Stimulated activated CD8-positive, alpha-beta memory T cell treated with anti-CD3 and anti-CD28 coated beads, Interleukin-15, amount 100 ng/mL, for 4 hours (primary cell): ENCODE results near the gene SMURF2.
"Not testable (repeated sequence)": the region's sequence is repeated elsewhere in the genome, so short reads cannot be mapped to it uniquely, and the experiment has no call there.

ENCODE experiments used
- DNase-seq, 2 donors: peaks; one replicate each; pipeline ENCODE4 v3.0.0-alpha.2; 2020; ENCODE audit warnings: low read depth in 2 of 2

Gene SMURF2

DNA sequence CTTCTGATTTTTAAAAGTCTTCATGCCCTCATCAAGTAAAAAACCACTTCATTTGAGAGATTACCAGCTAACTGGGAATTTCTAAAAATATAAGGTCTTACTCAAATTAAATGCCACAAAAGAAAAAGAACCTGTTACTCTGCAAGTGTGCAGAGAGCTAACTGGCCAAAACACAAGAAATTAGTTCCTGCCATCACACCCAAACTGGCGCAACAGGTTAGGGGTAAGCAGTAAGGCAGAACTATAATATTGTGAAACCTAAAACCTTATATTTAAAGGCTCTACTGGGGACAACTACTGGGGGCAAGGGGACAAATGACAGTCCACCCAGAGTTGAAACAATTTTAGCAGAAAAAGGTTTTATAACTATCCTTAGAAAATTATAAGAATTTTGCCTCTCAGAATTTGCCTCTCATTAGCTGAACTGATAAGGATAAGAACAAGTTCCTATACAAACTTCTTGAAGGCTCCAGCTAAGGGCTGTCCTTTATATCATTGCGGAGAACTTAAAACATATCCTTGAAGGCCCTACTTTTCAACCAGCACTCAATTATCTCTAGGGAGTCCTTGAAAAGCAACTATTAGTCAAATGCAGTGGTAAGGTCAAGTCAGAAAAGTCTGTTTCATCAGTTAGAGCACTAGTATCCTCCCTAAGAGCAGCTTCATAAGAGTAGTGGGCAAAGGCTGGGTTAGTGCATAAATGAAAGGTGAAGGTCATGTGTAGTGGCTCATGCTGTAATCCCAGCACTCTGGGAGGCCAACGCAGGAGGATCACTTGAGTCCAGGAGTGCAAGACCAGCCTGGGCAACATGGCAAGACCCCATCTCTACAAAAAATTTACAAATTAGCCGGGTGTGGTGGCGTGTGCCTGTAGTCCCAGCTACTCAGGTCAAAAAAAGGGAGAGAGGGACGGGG lies 31.5 kb downstream of the SMURF2 start:
- no peak for DNase-seq

DNA sequence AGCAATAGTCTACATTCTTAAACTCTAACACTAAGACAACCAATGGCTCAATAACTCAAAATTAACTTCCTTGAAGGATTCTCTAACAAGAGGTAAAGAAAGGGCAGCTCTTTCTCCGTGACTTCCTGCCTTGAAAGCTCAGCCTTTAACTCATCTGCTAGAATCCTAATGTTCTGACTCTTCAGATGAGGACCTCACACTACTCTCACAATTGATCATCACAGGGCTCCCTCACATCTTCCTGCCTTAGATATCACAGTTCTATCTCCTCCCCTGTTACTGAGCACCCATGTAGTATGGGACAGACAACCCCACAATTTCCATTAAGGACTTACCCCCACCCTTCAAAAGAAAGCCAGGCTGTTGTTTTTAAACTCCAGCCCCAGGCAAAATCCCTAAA lies 33.5 kb downstream of the SMURF2 start:
- no peak for DNase-seq

GRCh38 chr17:64627797-64628196 lies 34.3 kb downstream of the SMURF2 start:
- no peak for DNase-seq

DNA sequence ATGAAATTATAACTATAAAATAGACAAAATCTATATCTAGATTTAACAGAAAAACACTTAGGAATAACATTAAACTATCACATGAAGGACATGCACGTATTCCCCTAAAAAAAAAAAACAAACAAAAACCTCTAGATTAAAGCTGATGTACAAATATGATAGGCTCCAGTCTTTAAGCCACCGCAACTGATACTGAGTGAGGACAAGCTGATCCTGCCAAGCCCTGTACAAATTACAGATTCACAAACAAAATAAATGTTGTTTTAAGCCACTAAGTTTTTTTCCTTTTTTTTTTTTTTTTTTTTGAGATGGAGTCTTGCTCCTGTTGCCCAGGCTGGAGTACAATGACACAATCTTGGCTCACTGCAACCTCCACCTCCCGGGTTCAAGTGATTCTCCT lies 35.3 kb downstream of the SMURF2 start:
- no peak for DNase-seq

DNA sequence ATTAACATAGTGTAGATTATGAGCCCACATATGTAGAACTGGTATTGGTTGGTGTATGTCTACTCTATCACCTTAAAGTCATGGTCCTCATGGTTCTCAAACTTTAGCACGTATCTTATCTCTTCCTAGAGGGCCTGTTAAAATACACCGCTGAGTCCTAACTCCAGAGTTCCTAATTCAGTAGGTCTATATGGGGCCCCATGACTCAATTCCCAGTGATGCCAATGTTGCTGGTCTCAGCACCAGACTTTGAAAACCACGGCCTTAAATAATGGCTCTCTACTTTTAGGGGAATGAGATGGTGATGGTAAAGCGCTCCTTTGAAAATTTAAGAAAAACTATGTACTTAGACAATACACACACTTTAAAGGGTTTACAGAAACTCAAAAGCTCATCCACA lies 36.6 kb downstream of the SMURF2 start:
- no peak for DNase-seq

DNA sequence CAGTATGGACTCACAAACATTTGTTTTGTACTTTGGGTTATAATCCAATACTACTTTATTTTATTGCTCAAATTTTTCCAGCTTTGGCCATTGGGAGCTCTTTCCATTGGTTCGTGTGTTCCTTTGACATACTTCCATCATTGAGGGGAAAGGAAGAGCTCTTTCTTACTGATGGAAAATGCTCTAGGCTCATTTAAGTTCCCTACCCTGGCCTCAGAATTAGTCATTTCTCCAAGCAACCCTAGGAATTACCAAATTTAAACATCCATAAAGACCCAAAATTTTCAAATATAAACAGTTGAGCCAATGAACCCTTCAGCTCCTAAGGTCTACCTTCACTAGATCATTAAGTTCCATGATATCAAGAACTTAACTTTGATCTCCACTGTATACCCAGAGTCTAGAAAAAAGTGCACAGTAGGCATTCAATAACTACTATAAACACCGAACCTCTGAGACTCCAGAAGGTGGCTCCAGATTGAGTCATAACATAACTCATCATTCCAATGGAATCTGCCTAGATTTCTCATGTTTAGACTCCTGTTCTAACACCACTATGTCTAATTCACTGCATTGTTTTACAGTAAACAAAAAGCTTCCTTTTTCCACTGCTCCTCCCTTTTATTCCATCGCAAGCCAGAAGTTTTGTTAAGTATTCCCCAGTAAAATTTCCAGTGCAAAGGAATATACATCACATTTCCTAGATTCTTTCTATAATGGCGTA lies 39.0 kb downstream of the SMURF2 start:
- no peak for DNase-seq

- no peak for DNase-seq
Measured at GRCh38 chr17:64621772-64622171, 40.3 kb downstream of the SMURF2 start.

DNA sequence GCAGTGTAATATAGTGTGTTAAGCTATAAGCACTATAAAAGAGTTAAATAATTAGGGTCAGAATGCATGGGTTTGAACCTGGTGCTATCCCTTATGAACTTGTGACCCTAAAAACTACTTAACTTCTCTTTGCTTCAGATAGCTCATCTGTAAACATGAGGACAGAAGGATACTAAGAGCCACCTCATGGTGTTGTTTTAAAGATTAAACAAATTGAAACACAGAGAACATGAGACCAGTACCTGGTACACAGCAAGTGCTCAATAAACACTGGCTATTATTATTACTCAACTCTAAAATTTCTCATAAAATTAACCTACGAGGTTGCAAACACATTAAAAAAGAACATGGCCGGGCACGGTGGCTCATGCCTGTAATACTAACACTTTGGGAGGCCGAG lies 43.3 kb downstream of the SMURF2 start:
- no peak for DNase-seq

DNA sequence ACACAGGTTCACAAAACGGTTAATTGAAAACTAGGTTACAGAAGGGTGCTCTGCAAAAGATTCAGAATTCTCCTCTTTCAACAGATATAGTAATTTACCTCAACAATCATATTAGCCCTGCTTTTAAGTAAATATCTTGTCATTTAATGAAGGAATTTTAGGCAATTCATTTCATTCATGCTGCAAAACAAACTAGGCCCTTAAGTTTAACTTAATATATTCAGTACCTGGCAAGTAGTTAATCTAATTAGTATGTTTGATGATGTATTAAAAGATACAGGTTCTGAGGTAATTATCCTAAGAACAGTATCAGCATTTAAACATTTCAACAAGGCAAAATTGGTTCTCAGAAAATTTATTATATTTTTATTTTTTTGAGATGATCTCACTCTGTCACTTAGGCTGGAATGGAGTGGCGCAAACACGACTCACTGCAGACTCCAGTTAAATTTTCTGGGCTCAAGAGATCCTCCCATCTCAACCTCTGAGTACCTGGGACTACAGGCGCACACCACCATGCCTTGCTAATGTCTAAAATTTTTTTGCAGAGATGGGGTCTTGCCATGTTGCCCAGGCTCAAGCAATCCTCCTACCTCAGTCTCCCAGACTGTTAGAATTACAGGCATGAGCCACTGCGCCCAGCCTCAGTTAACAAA lies 44.9 kb downstream of the SMURF2 start:
- DNase-seq, result no peak

DNA sequence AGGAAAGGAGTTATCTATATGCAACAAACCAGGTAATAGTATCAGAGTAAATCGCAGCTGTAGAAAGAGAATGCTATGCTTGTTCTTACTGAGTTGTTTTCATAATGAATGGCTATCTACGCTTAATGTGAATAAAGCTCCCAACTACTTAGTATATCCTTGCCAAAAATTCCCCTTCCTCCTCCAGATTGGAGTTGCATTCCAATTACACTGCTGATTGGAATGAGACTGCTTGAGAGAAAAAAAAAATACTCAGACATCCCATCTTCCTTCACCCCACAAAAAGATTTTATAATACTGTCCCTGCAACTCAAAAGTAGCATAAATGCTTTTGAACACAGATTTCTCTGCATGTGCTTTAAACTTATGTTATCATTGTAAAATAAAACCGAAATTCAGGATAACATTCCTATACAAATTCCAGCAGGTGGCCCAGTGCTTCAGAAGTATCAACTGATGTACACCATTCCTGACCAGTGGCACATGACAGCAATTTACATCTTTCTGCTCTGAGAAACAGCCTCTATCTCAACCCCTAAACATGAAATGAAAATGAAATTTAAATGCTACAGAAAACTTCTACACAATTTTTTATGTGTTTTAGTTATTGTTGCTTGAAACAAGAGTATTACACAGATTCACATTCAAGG lies 47.0 kb downstream of the SMURF2 start:
- DNase-seq, result no peak

DNA sequence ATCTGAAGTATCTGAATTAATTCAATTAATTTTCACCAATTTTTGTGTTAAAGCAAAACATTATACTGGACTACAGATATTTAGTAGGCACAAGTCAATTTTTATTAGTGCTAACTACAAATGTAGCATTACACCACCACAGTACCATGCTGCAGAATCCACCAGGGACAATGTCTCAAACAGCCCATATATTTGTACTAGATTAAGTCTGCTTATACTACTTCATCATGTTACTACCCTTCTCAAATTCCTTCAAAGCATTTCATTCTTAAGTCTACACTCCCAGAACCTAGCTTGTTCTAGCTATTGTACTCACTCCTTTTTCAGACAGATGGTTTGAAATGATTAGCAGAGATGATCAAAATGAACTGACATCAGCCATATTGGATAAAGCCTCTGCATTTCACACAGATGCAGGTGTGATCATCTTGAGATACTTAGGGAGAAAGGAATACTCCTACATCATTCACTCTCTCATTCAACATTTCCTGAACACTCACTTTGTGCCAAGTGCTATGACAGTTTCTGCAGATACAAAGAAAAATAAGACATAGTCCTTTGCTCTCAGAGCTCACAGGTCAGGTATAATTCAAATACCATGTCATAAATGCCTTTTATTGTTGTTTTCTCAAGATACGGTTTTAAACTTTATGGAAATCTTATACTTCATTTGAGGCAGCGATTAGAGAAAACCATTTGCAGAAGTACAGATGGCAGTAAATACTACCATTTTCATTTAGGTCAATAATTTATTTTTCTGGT lies 47.7 kb downstream of the SMURF2 start:
- DNase-seq, result no peak

DNA sequence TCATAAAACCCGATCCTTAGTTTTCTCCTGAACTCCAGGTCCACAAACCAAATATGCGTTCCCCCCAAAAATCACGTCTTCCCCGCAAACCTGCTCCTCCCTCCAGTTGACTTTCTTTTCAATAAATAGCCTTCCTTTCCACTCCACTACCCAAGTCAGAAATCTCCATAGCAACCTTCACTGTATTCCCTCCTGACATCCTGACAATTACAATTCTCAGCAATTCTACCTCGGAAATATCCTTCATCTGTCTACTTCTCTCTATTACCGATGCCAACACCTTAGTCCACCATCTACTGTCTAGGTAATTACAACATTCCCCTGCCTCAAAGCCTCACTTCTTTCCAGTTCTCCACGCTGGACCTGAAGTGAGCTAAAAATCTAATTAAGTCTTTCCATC lies 50.7 kb downstream of the SMURF2 start:
- DNase-seq, result no peak

GRCh38 chr17:64610244-64610643 lies 51.9 kb downstream of the SMURF2 start:
- DNase-seq, result not testable (repeated sequence)

- no peak for DNase-seq
Measured at GRCh38 chr17:64608571-64608981, 53.5 kb downstream of the SMURF2 start.

DNA sequence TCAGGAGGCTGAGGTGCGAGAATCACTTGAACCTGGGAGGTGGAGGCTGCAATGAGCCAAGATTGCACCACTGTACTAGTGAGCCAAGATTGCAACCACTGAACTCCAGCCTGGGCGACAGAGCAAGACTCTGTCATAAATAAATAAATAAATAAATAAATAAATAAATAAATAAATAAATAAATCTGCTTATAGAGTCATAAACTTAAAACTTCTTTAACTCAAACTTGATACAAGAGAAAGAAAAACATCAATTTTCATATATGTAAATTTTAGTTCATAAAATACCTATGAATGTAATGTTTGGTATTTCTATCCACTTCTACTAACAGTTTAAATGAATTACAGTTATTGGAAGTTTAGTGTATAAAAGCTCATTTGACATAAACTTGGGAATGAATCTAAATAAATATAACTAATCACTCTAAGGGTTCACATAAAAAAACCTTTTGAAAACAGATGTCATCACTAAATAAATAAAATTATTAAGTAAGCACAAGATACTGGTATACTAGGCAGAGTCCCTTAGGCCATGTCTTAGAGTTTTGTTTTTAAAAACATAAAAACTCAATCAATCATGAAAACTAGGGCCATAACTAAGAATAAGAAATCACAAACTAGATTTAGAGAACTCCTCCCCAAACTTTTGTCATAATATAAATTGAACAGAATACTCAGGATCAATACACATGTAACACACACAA lies 54.1 kb downstream of the SMURF2 start:
- no peak for DNase-seq

DNA sequence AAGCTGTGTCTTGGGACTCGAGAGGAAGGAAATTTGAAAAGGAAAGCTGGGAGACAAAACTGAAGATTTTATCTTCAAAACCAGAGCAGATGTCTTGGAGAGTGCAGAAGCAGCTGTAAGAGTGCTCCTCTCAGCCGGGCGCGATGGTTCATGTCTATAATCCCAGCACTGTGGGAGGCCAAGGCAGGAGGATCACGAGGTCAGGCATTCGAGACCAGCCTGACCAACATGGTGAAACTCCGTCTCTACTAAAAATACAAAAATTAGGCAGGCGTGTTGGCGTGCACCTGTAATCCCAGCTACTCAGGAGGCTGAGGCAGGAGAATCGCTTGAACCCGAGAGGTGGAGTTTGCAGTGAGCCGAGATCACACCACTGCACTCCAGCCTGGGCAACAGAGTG lies 57.6 kb downstream of the SMURF2 start:
- not testable (repeated sequence) for DNase-seq

- no peak for DNase-seq
Measured at GRCh38 chr17:64603987-64604386, 58.1 kb downstream of the SMURF2 start.

DNA sequence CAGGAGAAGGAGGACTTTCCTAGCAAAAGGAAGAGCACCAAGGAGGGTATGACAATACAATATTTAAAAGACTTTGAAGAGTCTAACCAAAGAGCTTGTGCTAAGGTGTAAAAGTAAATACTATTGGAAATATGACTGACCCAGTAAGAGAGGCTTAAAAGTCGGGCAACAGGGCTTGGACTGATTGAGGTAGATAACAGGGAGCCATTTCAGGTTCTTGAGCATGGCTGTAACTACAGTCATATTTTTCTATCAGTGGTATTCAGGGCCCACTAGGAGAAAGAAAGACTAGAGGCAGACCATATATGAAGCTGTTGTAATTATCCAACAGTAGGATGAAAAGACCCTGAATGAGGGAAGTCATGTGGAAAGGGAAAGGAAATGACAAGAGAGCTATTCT lies 62.3 kb downstream of the SMURF2 start:
- no peak for DNase-seq

GRCh38 chr17:64599187-64599676 lies 62.9 kb downstream of the SMURF2 start:
- DNase-seq, result peak; percentile 24 to 43

DNA sequence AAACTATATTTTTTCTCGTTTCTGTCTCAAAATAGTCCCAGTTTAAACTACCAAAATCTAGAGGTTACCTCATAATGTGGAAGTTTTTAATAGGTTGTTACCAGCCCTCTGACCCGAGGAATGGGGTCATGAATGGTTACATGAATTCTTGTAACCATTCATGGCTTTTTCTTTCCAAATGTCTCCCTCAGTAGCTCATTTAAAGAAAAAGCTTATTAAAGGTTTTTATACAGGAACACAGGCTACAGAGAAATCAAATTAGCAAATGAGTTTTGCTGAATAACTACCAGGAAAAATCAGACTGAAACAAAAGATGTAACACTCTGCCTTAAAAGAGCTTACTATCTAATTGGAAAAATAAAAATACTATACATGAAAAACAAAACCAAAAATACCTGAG lies 63.4 kb downstream of the SMURF2 start:
- no peak for DNase-seq
